Stomach (tissue), 9 donors: ENCODE measurements around the gene CXCR6. TPM values are rescaled to one million over a fixed set of nuclear protein-coding genes. Genes with fewer than 3 reads are reported as not detected.

Experiments used
- DNase-seq, 2 donors: peaks; one replicate each; pipeline versions ENCODE4 v3.0.0 to v3.0.0-alpha.2; 2013 to 2019
- H3K27ac ChIP-seq, 5 donors: fragments of 200-600 bp in 4 of 5; sonication (generic) in 4 of 5; one replicate each; pipeline ENCODE4 v1.5.1; 2013 to 2019; ENCODE audit warnings: mild to moderate bottlenecking in 1 of 5, moderate library complexity in 1 of 5
- H3K27me3 ChIP-seq, 3 donors: fragments of 200-600 bp; sonication (generic); one replicate each; pipeline ENCODE4 v1.5.1; 2017 to 2019; ENCODE audit warnings: mixed run types in 1 of 3
- H3K36me3 ChIP-seq, 4 donors: fragments of 200-600 bp; sonication (generic); 1 replicate in 3 of 4; 2 replicates in 1 of 4; pipeline ENCODE4 v1.5.1; 2016 to 2019
- H3K4me1 ChIP-seq, 4 donors: fragments of 200-600 bp; sonication (generic); one replicate each; pipeline ENCODE4 v1.5.1; 2016 to 2019
- H3K4me3 ChIP-seq, 4 donors: fragments of 200-600 bp; sonication (generic) in 3 of 4; one replicate each; pipeline ENCODE4 v1.5.1; 2016 to 2019; ENCODE audit warnings: mild to moderate bottlenecking in 1 of 4
- H3K9me3 ChIP-seq, 4 donors: fragments of 200-600 bp; sonication (generic); one replicate each; pipeline ENCODE4 v1.5.1; 2016 to 2019
- EP300 ChIP-seq: sonication (generic); formaldehyde crosslinking; IDR thresholded peaks from one replicate; pipeline ENCODE4 v1.6.1; 2017; ENCODE audit warnings: antibody characterized with exemption
- POLR2A ChIP-seq, 4 donors: fragments of 450-650 bp; IDR thresholded peaks; one replicate each; pipeline ENCODE4 v1.6.1; 2016; ENCODE audit warnings: antibody characterized with exemption in 4 of 4, control low read depth in 2 of 4, mild to moderate bottlenecking in 1 of 4, moderate library complexity in 1 of 4
- POLR2AphosphoS5 ChIP-seq, 3 donors: sonication (generic); formaldehyde crosslinking; IDR thresholded peaks; one replicate each; pipeline ENCODE4 v1.6.1; 2016; ENCODE audit warnings: antibody characterized with exemption in 3 of 3
- WGBS, 5 donors: extraction: QIAGEN DNeasy Blood & Tissue Kit in 3 of 5; methylation state at CpG; one replicate each; pipeline versions ENCODE4 v1.1.5 to v1.1.7; 2013 to 2018; 5-methylcytosine and 5-hydroxymethylcytosine counted together
- intact Hi-C: fragments of 100-400 bp; cut with DNase I; formaldehyde crosslinking; loops from one replicate; pipeline ENCODE4 v1.15.1; 2023; ENCODE audit warnings: low total_unique reads
- polyA plus RNA-seq, 3 donors: library from polyadenylated mRNA; stranded (reverse); fragments of 200-250 nt; gene quantifications; one replicate each; pipeline ENCODE4 v1.2.3, GENCODE V29; 2013
- total RNA-seq, 5 donors: library from RNA; depleted of rRNA; stranded (reverse); fragments of >200 nt; gene quantifications; one replicate each; pipeline versions ENCODE4 v1.1.0 to v1.2.3, GENCODE V29; 2014 to 2016
- TF ChIP-seq, protein P1 (sequence below), 7 experiments: fragments of 450-650 bp in 4 of 7; fragments of 200-600 bp in 3 of 7; sonication (generic) in 3 of 7; IDR thresholded peaks; one replicate each; pipeline ENCODE4 v1.5.1; 2016 to 2019; ENCODE audit warnings: antibody characterized with exemption in 7 of 7, control low read depth in 2 of 7, mild to moderate bottlenecking in 1 of 7
- donor health status: healthy with polysubstance abuse.
- donor health status: Bipolar disorder and iron deficiency.
- donor health status: healthy.

Gene CXCR6
- total and polyA plus RNA-seq, 8 donors = 0.31 to 14.8 (median 1.1) TPM; not detected in 3

DNA sequence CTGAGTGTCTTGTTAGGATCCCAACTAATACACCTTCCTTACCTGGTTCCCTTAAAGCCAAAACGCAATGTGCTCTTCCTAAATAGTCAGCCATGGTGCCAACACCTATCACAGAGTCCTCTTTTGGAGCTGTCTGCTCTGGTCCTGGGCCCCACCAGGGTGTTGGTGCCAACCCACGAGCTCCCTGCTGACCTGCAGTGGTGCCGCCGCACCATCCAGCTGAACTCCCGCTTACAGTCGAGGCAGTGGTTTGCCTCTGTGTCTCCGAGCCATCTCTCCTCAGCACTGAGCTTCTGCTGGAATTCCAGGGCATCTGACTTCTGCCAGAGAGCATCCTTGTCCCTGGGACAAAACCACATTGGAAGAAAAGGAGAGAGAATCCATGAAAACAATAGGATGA is 15.9 kb downstream of the CXCR6 start:
- DNase-seq = no peak
- H3K9me3 ChIP-seq = no peaks in the 10 kb centered on the region
- no peak overlapping the region for H3K4me3 ChIP-seq
- TF ChIP-seq, protein P1, sequence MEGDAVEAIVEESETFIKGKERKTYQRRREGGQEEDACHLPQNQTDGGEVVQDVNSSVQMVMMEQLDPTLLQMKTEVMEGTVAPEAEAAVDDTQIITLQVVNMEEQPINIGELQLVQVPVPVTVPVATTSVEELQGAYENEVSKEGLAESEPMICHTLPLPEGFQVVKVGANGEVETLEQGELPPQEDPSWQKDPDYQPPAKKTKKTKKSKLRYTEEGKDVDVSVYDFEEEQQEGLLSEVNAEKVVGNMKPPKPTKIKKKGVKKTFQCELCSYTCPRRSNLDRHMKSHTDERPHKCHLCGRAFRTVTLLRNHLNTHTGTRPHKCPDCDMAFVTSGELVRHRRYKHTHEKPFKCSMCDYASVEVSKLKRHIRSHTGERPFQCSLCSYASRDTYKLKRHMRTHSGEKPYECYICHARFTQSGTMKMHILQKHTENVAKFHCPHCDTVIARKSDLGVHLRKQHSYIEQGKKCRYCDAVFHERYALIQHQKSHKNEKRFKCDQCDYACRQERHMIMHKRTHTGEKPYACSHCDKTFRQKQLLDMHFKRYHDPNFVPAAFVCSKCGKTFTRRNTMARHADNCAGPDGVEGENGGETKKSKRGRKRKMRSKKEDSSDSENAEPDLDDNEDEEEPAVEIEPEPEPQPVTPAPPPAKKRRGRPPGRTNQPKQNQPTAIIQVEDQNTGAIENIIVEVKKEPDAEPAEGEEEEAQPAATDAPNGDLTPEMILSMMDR (IDR thresholded peaks at IDR 0.05) = no peak
- no peak for TF ChIP-seq POLR2A (IDR thresholded peaks at IDR 0.05)
- TF ChIP-seq POLR2AphosphoS5 (IDR thresholded peaks at IDR 0.05) = no peak
- TF ChIP-seq EP300 = no peak
- no peaks in the 10 kb centered on the region for H3K27me3 ChIP-seq
- peak overlapping the region in 3 of 5 donors; percentile 24 to 53 (median 52) for H3K27ac ChIP-seq
- intact Hi-C loops = no loop called here
- H3K36me3 ChIP-seq = peaks cover 88 to 100% (median 99%) of the 10 kb centered on the region in 4 donors
- 91 to 96% (median 92%) methylated on average over 7 of the region's 7 CpGs for WGBS, 5 donors
- H3K4me1 ChIP-seq = no peaks in the 10 kb centered on the region

DNA sequence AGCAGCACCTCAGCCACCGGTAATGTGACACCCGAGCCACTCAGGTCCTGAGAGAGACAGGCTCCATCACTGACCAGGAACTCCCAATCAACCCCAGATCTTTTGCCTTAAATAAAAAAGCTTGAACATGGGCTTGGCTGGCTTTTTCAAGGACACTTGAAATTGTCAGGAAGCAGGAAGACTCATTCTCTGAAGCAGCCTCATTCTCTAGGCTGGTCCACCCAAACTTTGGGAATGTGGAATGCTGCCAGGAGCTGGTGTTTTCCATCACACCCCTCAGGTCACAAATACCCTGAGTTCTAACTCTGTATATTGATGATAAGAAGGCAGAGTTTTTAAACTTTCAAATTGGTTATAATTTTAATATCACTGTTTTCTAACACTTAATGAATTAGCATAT is 17.0 kb downstream of the CXCR6 start:
- TF ChIP-seq POLR2AphosphoS5 (IDR thresholded peaks at IDR 0.05) = no peak
- no peak for TF ChIP-seq EP300
- TF ChIP-seq POLR2A (IDR thresholded peaks at IDR 0.05) = no peak
- TF ChIP-seq, protein P1 (IDR thresholded peaks at IDR 0.05) = no peak
- H3K4me1 ChIP-seq = peaks cover 0 to 6% (median 0%) of the 10 kb centered on the region in 4 donors
- peaks cover 88 to 100% (median 99%) of the 10 kb centered on the region in 4 donors for H3K36me3 ChIP-seq
- no peaks in the 10 kb centered on the region for H3K27me3 ChIP-seq
- no peak overlapping the region for H3K4me3 ChIP-seq
- no peak overlapping the region for H3K27ac ChIP-seq
- DNase-seq = no peak
- intact Hi-C loops = no loop called here
- H3K9me3 ChIP-seq = no peaks in the 10 kb centered on the region
- WGBS, 5 donors = 82 to 100% (median 86%) methylated on average over 2 of the region's 2 CpGs

DNA sequence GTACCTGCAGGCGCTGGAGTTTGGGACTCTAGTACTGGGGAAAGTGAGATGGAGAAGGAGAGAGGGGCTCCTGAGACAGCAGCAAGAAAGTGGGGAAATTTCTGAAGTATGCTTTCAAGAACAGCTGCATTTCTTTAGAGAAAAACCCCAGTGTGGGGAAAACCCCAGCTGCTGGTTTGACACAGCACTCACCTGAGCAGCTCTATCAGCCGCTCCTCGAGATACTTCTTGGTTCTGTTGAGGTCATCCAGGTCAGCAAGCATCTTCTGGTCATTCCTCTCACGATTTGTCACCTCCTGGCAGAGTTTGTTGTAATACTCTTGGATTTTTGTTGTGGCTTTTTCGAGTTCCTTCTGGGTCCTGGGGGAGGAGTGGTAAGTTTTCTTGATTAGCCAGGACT is 18.8 kb downstream of the CXCR6 start:
- H3K36me3 ChIP-seq = peaks cover 95 to 100% (median 100%) of the 10 kb centered on the region in 4 donors
- TF ChIP-seq POLR2AphosphoS5 (IDR thresholded peaks at IDR 0.05) (no peak), POLR2A (IDR thresholded peaks at IDR 0.05) (no peak), EP300 (no peak)
- TF ChIP-seq, protein P1 (IDR thresholded peaks at IDR 0.05) = no peak
- no peak overlapping the region for H3K4me3 ChIP-seq
- peaks cover 7 to 24% (median 12%) of the 10 kb centered on the region in 4 donors for H3K4me1 ChIP-seq
- 73 to 88% (median 77%) methylated on average over 5 of the region's 5 CpGs for WGBS, 5 donors
- DNase-seq = no peak
- H3K9me3 ChIP-seq = no peaks in the 10 kb centered on the region
- intact Hi-C loops = no loop called here
- H3K27ac ChIP-seq = no peak overlapping the region
- no peaks in the 10 kb centered on the region for H3K27me3 ChIP-seq

DNA sequence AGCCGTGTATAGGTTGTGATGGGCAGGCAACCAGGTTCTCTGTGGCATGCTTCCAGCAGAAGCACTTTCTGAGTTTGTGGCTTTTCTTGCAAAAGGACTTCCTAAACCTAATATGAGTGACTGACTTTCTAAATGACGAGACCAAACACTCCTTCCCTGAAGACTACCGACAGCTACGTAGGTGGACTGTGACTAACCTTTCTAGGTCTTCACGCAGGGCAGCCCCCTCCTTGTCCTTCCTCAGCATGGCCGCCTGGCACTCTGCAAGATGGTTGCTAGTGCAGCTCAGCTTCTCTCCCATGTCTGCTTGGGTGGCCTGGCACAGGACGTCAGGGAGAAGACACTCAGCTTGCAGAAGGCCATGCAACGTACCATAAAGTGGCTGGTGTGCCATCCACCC is 20.9 kb downstream of the CXCR6 start:
- intact Hi-C loops = no loop called here
- Histone ChIP-seq H3K9me3 (no peaks in the 10 kb centered on the region), H3K4me3 (no peak overlapping the region), H3K27me3 (no peaks in the 10 kb centered on the region), H3K4me1 (peaks cover 18 to 41% (median 25%) of the 10 kb centered on the region in 4 donors), H3K36me3 (peaks cover 96 to 100% (median 100%) of the 10 kb centered on the region in 4 donors), H3K27ac (peak overlapping the region in 2 of 5 donors; percentile 6 to 50)
- no peak for DNase-seq
- no peak for TF ChIP-seq POLR2A (IDR thresholded peaks at IDR 0.05)
- TF ChIP-seq EP300 = no peak
- TF ChIP-seq POLR2AphosphoS5 (IDR thresholded peaks at IDR 0.05) = no peak
- TF ChIP-seq, protein P1 (IDR thresholded peaks at IDR 0.05) = no peak
- WGBS, 5 donors = 75 to 85% (median 83%) methylated on average over 8 of the region's 8 CpGs
